HCT116 (cell line): Measurements from ENCODE around the gene ABCC1. TPM values are rescaled to one million over a fixed set of nuclear protein-coding genes. Genes with fewer than 3 reads are reported as not detected.

Experiments
- ATAC-seq: fragments of 200-7000 bp; cut with Tn5 transposase; 2 replicates; pipeline ENCODE4 v1.9.1; 2020; ENCODE audit warnings: mild to moderate bottlenecking, moderate library complexity
- BruUV-seq: library from RNA; stranded (reverse); fragments of 400-500 nt; replicated peaks from 2 replicates; lab custom pipeline; 2021; lab: Mats Ljungman, UMichigan
- CTCF ChIA-PET: fragments of 300-600 bp; sonication (Branson Sonifier 250); formaldehyde crosslinking; loops from one replicate; lab custom pipeline; 2021; ENCODE audit warnings: antibody characterized with exemption; lab: Charles Lee
- POLR2A ChIA-PET: fragments of 300-600, 350-600 bp; sonication (Branson Sonifier 250); formaldehyde crosslinking; loops from one replicate; lab custom pipeline; 2021; ENCODE audit warnings: antibody characterized with exemption; lab: Charles Lee
- RAD21 ChIA-PET, 2 experiments: fragments of 300-600 bp; sonication (Branson Sonifier 250); formaldehyde crosslinking; loops; one replicate each; lab custom pipeline; 2023; ENCODE audit warnings: low total read pairs in 2 of 2; ENCODE audit not compliant: uncharacterized antibody in 2 of 2, unreplicated experiment in 2 of 2, low non-redundant PET in 1 of 2; lab: Charles Lee
- DNase-seq: peaks from one replicate; pipeline ENCODE4 v3.0.0-alpha.2; 2010; ENCODE audit warnings: low read depth, low spot score
- H2AFZ ChIP-seq: fragments of 200-600 bp; shearing (Covaris generic), sonication (generic); 2 replicates; pipeline ENCODE4 v1.6.1; 2017; ENCODE audit warnings: low read depth, mixed run types, mixed read lengths, antibody characterized with exemption, low read length; ENCODE audit not compliant: poor library complexity, severe bottlenecking
- H3K27ac ChIP-seq: 2 replicates; pipeline ENCODE4 v1.5.1; 2012; ENCODE audit warnings: low read depth, low read length
- H3K27me3 ChIP-seq: fragments of 200-600 bp; sonication (generic); 2 replicates; pipeline ENCODE4 v1.6.1; 2016; ENCODE audit warnings: mixed run types, low read length, mixed read lengths; ENCODE audit not compliant: insufficient read depth
- H3K36me3 ChIP-seq, 2 experiments: fragments of 200-500 bp in 1 of 2; fragments of 200-600 bp in 1 of 2; sonication (Bioruptor generic) in 1 of 2; sonication (generic) in 1 of 2; 2 replicates each; pipeline versions ENCODE4 v1.5.1 to v1.6.1; 2014 to 2016; ENCODE audit warnings: low read length in 2 of 2, inconsistent platforms in 1 of 2, mixed read lengths in 1 of 2, mixed run types in 1 of 2; ENCODE audit not compliant: insufficient read depth in 2 of 2, control insufficient read depth in 1 of 2
- H3K4me1 ChIP-seq, 2 experiments: fragments of 200-600 bp in 1 of 2; sonication (generic) in 1 of 2; 2 replicates each; pipeline versions ENCODE4 v1.5.1 to v1.6.1; 2012 to 2017; ENCODE audit warnings: low read length in 2 of 2, inconsistent platforms in 1 of 2, mild to moderate bottlenecking in 1 of 2, mixed read lengths in 1 of 2, mixed run types in 1 of 2, moderate library complexity in 1 of 2; ENCODE audit not compliant: insufficient read depth in 2 of 2, control insufficient read depth in 1 of 2
- H3K4me2 ChIP-seq: fragments of 200-600 bp; sonication (generic); 2 replicates; pipeline ENCODE4 v1.6.1; 2017; ENCODE audit warnings: mixed run types, low read length, mixed read lengths
- H3K4me3 ChIP-seq, 2 experiments: fragments of 200-600 bp in 1 of 2; sonication (generic) in 1 of 2; replicated peaks in 1 of 2; 2 replicates each; pipeline ENCODE4 v1.5.1; 2011 to 2016; ENCODE audit warnings: low read length in 2 of 2, control low read depth in 1 of 2, low read depth in 1 of 2, mild to moderate bottlenecking in 1 of 2, mixed read lengths in 1 of 2, mixed run types in 1 of 2
- H3K79me2 ChIP-seq: fragments of 200-600 bp; sonication (generic); 2 replicates; pipeline ENCODE4 v1.6.1; 2017; ENCODE audit warnings: mild to moderate bottlenecking, mixed run types, low read length, moderate library complexity, mixed read lengths; ENCODE audit not compliant: insufficient read depth
- H3K9ac ChIP-seq: fragments of 200-600 bp; sonication (generic); 2 replicates; pipeline ENCODE4 v1.6.1; 2016; ENCODE audit warnings: low read length, mixed read lengths
- H3K9me2 ChIP-seq: fragments of 200-600 bp; sonication (generic), shearing (Covaris generic); 2 replicates; pipeline ENCODE4 v1.6.1; 2017; ENCODE audit warnings: mixed run types, mild to moderate bottlenecking, moderate library complexity; ENCODE audit not compliant: insufficient read depth
- H3K9me3 ChIP-seq, 2 experiments: fragments of 200-500 bp in 1 of 2; fragments of 200-600 bp in 1 of 2; sonication (Bioruptor generic) in 1 of 2; sonication (generic) in 1 of 2; 2 replicates each; pipeline ENCODE4 v1.6.1; 2014 to 2017; ENCODE audit warnings: low read length in 2 of 2, mixed read lengths in 2 of 2, inconsistent platforms in 1 of 2, low read depth in 1 of 2, mild to moderate bottlenecking in 1 of 2, mixed run types in 1 of 2, moderate library complexity in 1 of 2; ENCODE audit not compliant: control insufficient read depth in 1 of 2, insufficient read depth in 1 of 2
- H4K20me1 ChIP-seq: fragments of 200-600 bp; sonication (generic), shearing (Covaris generic); 2 replicates; pipeline ENCODE4 v1.6.1; 2017; ENCODE audit warnings: mixed run types, mild to moderate bottlenecking, moderate library complexity; ENCODE audit not compliant: insufficient read depth
- CBX3 ChIP-seq: IDR thresholded peaks from 2 replicates; pipeline ENCODE4 v1.6.1; 2012; ENCODE audit warnings: low read depth
- CEBPB ChIP-seq: IDR thresholded peaks from 2 replicates; pipeline ENCODE4 v1.6.1; 2012; ENCODE audit warnings: low read depth
- EGR1 ChIP-seq: IDR thresholded peaks from 2 replicates; pipeline ENCODE4 v1.6.1; 2012; ENCODE audit warnings: low read depth
- EZH2 ChIP-seq: fragments of 200-600 bp; sonication (generic); IDR thresholded peaks from 2 replicates; pipeline ENCODE4 v1.6.1; 2017; ENCODE audit warnings: antibody characterized with exemption, mixed run types
- FOSL1 ChIP-seq: IDR thresholded peaks from 2 replicates; pipeline ENCODE4 v1.6.1; 2012; ENCODE audit warnings: low read depth
- JUND ChIP-seq: IDR thresholded peaks from 2 replicates; pipeline ENCODE4 v1.6.1; 2012
- POLR2AphosphoS5 ChIP-seq: IDR thresholded peaks from 2 replicates; pipeline ENCODE4 v1.6.1; 2011; ENCODE audit warnings: mild to moderate bottlenecking, low read depth, low read length, moderate library complexity
- RAD21 ChIP-seq: IDR thresholded peaks from 2 replicates; pipeline ENCODE4 v1.6.1; 2012; ENCODE audit warnings: low read depth, mild to moderate bottlenecking
- SIN3A ChIP-seq: IDR thresholded peaks from 2 replicates; pipeline ENCODE4 v1.6.1; 2012; ENCODE audit warnings: low read depth
- intact Hi-C: fragments of 100-400 bp; cut with micrococcal nuclease; formaldehyde crosslinking; loops from 2 replicates; pipeline ENCODE4 v1.10.0; 2022
- total RNA-seq: library from RNA; stranded (reverse); gene quantifications from one replicate; pipeline ENCODE4 v1.2.1, GENCODE V29; 2021; ENCODE audit not compliant: unreplicated experiment
- TF ChIP-seq, protein P1 (sequence below), 3 experiments: fragments of 200-600 bp in 1 of 3; sonication (generic) in 1 of 3; IDR thresholded peaks in 2 of 3; conservative IDR thresholded peaks in 1 of 3; 2 replicates each; pipeline ENCODE4 v1.5.1; 2012 to 2017; ENCODE audit warnings: low read depth in 2 of 3, low read length in 2 of 3, antibody characterized with exemption in 1 of 3, borderline replicate concordance in 1 of 3, control low read depth in 1 of 3, mild to moderate bottlenecking in 1 of 3, mixed read lengths in 1 of 3, mixed run types in 1 of 3, moderate library complexity in 1 of 3; ENCODE audit not compliant: insufficient read depth in 1 of 3
- TF ChIP-seq, protein P2 (sequence below): IDR thresholded peaks from 2 replicates; pipeline ENCODE4 v1.6.1; 2011; ENCODE audit warnings: mild to moderate bottlenecking, low read length, moderate library complexity; ENCODE audit not compliant: insufficient replicate concordance; ENCODE audit errors: extremely low read depth
- TF ChIP-seq, protein P3 (sequence below): IDR thresholded peaks from 2 replicates; pipeline ENCODE4 v1.6.1; 2012; ENCODE audit warnings: low read depth
- TF ChIP-seq, protein P4 (sequence below): IDR thresholded peaks from 2 replicates; pipeline ENCODE4 v1.6.1; 2012

The ABCC1 gene
- total RNA-seq, 1 experiment from 2014 or later: 61.9 TPM

- no peak for DNase-seq
- Histone ChIP-seq H3K4me3 (no peak overlapping the region), H3K9me2 (no peaks in the 10 kb centered on the region), H3K4me1 (no peaks in the 10 kb centered on the region), H4K20me1 (no peaks in the 10 kb centered on the region), H3K4me2 (no peak overlapping the region), H3K79me2 (no peaks in the 10 kb centered on the region), H3K27ac (no peak overlapping the region), H3K36me3 (no peaks in the 10 kb centered on the region), H3K27me3 (no peaks in the 10 kb centered on the region), H2AFZ (no peak overlapping the region), H3K9ac (no peak overlapping the region), H3K9me3 (peaks cover 0 to 9% of the 10 kb centered on the region in 2 experiments; a peak in 1 of 4 replicates)
- intact Hi-C loops: no loop called here
- ATAC-seq: no peak
- TF ChIP-seq, protein P1, sequence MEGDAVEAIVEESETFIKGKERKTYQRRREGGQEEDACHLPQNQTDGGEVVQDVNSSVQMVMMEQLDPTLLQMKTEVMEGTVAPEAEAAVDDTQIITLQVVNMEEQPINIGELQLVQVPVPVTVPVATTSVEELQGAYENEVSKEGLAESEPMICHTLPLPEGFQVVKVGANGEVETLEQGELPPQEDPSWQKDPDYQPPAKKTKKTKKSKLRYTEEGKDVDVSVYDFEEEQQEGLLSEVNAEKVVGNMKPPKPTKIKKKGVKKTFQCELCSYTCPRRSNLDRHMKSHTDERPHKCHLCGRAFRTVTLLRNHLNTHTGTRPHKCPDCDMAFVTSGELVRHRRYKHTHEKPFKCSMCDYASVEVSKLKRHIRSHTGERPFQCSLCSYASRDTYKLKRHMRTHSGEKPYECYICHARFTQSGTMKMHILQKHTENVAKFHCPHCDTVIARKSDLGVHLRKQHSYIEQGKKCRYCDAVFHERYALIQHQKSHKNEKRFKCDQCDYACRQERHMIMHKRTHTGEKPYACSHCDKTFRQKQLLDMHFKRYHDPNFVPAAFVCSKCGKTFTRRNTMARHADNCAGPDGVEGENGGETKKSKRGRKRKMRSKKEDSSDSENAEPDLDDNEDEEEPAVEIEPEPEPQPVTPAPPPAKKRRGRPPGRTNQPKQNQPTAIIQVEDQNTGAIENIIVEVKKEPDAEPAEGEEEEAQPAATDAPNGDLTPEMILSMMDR (IDR thresholded peaks at IDR 0.05 in 2 of 3, conservative IDR thresholded peaks at IDR 0.05 in 1 of 3; ENCODE audit: borderline replicate concordance in 1 of 3, insufficient read depth in 1 of 3, low read depth in 2 of 3, low read length in 2 of 3): no peak
- TF ChIP-seq FOSL1: no peak
- TF ChIP-seq EZH2: no peak
- no peak for TF ChIP-seq JUND
- TF ChIP-seq CEBPB: no peak
- TF ChIP-seq CBX3: no peak
- TF ChIP-seq POLR2AphosphoS5: no peak
- TF ChIP-seq EGR1: no peak
- no peak for TF ChIP-seq SIN3A
- no peak for TF ChIP-seq RAD21
- CTCF ChIA-PET: no interaction called here
- POLR2A ChIA-PET: no interaction called here
- RAD21 ChIA-PET: no interaction called here
- BruUV-seq: no TSS peak
These were observed 223.6 kb downstream of the ABCC1 start for GRCh38 chr16:16172991-16173390.

DNA sequence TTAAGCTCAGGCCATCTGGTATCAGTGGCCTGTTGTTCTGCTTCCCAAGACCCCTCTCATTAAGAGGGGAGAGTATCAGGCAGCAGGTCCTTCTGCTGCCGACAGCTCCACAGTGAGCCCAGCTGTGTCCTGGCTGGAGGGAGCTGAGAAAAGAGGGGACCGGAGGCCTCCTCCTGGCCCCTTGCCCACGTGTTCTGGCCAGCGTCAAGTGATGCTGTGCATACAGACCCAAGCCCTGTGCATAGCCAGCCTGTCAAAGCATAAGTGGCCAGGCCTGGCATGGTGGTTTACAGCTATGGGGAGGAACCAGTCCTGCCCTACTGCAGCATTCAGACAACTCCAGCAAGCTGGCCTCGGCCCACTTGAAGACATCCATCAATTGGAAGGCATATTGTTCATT lies 225.9 kb downstream of the ABCC1 start:
- no peaks in the 10 kb centered on the region for H3K4me1 ChIP-seq
- ATAC-seq: no peak
- no peaks in the 10 kb centered on the region for H3K9me2 ChIP-seq
- H3K79me2 ChIP-seq: no peaks in the 10 kb centered on the region
- no peaks in the 10 kb centered on the region for H4K20me1 ChIP-seq
- H3K4me2 ChIP-seq: no peak overlapping the region
- no peak overlapping the region for H2AFZ ChIP-seq
- H3K27me3 ChIP-seq: no peaks in the 10 kb centered on the region
- ChIA-PET CTCF (interaction anchor here (2.9 kb wide), 1 partner anchor 12 kb away, joined by 8 read pairs; no protein-coding TSS in a partner anchor), RAD21 (no interaction called here), POLR2A (no interaction called here)
- peaks cover 0 to 9% of the 10 kb centered on the region in 2 experiments; a peak in 1 of 4 replicates for H3K9me3 ChIP-seq
- no peak overlapping the region for H3K4me3 ChIP-seq
- no peak overlapping the region for H3K9ac ChIP-seq
- no peaks in the 10 kb centered on the region for H3K36me3 ChIP-seq
- no peak for DNase-seq
- intact Hi-C loops: no loop called here
- BruUV-seq: no TSS peak
- no peak overlapping the region for H3K27ac ChIP-seq
- TF ChIP-seq, protein P2, sequence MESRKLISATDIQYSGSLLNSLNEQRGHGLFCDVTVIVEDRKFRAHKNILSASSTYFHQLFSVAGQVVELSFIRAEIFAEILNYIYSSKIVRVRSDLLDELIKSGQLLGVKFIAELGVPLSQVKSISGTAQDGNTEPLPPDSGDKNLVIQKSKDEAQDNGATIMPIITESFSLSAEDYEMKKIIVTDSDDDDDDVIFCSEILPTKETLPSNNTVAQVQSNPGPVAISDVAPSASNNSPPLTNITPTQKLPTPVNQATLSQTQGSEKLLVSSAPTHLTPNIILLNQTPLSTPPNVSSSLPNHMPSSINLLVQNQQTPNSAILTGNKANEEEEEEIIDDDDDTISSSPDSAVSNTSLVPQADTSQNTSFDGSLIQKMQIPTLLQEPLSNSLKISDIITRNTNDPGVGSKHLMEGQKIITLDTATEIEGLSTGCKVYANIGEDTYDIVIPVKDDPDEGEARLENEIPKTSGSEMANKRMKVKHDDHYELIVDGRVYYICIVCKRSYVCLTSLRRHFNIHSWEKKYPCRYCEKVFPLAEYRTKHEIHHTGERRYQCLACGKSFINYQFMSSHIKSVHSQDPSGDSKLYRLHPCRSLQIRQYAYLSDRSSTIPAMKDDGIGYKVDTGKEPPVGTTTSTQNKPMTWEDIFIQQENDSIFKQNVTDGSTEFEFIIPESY: no peak
- TF ChIP-seq, protein P3, sequence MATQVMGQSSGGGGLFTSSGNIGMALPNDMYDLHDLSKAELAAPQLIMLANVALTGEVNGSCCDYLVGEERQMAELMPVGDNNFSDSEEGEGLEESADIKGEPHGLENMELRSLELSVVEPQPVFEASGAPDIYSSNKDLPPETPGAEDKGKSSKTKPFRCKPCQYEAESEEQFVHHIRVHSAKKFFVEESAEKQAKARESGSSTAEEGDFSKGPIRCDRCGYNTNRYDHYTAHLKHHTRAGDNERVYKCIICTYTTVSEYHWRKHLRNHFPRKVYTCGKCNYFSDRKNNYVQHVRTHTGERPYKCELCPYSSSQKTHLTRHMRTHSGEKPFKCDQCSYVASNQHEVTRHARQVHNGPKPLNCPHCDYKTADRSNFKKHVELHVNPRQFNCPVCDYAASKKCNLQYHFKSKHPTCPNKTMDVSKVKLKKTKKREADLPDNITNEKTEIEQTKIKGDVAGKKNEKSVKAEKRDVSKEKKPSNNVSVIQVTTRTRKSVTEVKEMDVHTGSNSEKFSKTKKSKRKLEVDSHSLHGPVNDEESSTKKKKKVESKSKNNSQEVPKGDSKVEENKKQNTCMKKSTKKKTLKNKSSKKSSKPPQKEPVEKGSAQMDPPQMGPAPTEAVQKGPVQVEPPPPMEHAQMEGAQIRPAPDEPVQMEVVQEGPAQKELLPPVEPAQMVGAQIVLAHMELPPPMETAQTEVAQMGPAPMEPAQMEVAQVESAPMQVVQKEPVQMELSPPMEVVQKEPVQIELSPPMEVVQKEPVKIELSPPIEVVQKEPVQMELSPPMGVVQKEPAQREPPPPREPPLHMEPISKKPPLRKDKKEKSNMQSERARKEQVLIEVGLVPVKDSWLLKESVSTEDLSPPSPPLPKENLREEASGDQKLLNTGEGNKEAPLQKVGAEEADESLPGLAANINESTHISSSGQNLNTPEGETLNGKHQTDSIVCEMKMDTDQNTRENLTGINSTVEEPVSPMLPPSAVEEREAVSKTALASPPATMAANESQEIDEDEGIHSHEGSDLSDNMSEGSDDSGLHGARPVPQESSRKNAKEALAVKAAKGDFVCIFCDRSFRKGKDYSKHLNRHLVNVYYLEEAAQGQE: no peak
- TF ChIP-seq, protein P4, sequence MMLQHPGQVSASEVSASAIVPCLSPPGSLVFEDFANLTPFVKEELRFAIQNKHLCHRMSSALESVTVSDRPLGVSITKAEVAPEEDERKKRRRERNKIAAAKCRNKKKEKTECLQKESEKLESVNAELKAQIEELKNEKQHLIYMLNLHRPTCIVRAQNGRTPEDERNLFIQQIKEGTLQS: no peak
